ENCODE measurements around the gene CNTN4. TPM values are rescaled to one million over a fixed set of nuclear protein-coding genes. Genes with fewer than 3 reads are reported as not detected.

The CNTN4 gene
- total RNA-seq, 1 donor from 2014 or later: 16.1 TPM

DNA sequence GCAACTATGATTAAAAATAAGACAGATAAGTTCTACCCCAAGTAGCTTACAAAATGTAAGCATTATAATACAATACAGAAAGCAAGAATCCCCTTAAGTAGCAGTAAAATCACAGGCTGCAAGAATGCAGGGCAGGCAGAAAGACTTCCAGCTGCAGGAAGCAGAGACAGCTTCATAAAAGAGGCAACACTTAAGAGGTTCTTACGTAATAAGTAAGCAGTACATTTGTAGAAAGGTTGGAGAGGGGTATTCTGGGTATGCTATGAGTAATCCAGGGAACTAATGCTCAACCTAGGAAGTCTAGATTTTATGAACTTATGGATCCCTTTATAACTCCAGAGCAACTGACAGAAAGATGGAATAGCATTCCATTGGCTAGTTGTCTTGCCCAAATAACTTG is 859.9 kb downstream of the CNTN4 start:
- no peak overlapping the region for H3K27ac Mint-ChIP-seq
- DNase-seq (ENCODE audit: low spot score, unreplicated experiment): no peak
- no peak overlapping the region for H3K4me3 Mint-ChIP-seq (ENCODE audit: low read depth)
- H3K4me1 Mint-ChIP-seq (ENCODE audit: low read depth): no peaks in the 10 kb centered on the region
- H3K27me3 Mint-ChIP-seq: no peaks in the 10 kb centered on the region
- H3K9me3 Mint-ChIP-seq (ENCODE audit: low read depth): peaks cover 2% of the 10 kb centered on the region
- TF ChIP-seq, protein P1, sequence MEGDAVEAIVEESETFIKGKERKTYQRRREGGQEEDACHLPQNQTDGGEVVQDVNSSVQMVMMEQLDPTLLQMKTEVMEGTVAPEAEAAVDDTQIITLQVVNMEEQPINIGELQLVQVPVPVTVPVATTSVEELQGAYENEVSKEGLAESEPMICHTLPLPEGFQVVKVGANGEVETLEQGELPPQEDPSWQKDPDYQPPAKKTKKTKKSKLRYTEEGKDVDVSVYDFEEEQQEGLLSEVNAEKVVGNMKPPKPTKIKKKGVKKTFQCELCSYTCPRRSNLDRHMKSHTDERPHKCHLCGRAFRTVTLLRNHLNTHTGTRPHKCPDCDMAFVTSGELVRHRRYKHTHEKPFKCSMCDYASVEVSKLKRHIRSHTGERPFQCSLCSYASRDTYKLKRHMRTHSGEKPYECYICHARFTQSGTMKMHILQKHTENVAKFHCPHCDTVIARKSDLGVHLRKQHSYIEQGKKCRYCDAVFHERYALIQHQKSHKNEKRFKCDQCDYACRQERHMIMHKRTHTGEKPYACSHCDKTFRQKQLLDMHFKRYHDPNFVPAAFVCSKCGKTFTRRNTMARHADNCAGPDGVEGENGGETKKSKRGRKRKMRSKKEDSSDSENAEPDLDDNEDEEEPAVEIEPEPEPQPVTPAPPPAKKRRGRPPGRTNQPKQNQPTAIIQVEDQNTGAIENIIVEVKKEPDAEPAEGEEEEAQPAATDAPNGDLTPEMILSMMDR (IDR thresholded peaks at IDR 0.05; ENCODE audit: unreplicated experiment): no peak
- H3K36me3 Mint-ChIP-seq (ENCODE audit: insufficient read depth): no peaks in the 10 kb centered on the region

DNA sequence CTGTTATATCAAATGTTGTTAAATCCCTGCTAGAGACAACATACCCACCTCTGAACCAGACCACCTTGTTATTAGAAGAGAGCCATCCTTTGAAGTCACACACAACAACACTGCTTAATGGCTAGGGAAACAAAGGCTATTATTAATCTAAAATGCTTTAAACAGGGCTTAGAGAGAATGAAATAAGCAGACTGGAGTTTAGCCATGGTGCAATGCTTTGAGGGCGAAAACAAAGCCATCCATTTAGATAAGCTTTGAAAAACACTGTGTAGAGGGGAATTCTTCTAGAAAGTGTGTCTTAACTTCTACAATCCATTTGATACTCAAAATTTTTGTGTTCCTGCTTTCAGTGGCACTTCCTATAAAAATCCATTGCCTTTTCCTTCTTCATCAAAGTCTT is 862.9 kb downstream of the CNTN4 start:
- Mint-ChIP-seq H3K9me3 (ENCODE audit: low read depth) (peaks cover 2% of the 10 kb centered on the region), H3K27ac (no peak overlapping the region), H3K4me3 (ENCODE audit: low read depth) (no peak overlapping the region), H3K36me3 (ENCODE audit: insufficient read depth) (no peaks in the 10 kb centered on the region), H3K27me3 (no peaks in the 10 kb centered on the region), H3K4me1 (ENCODE audit: low read depth) (no peaks in the 10 kb centered on the region)
- TF ChIP-seq, protein P1 (IDR thresholded peaks at IDR 0.05; ENCODE audit: unreplicated experiment): no peak
- no peak for DNase-seq (ENCODE audit: low spot score, unreplicated experiment)

GRCh38 chr3:2967871-2968270 is 869.2 kb downstream of the CNTN4 start:
- no peaks in the 10 kb centered on the region for H3K27me3 Mint-ChIP-seq
- H3K4me1 Mint-ChIP-seq (ENCODE audit: low read depth): peaks cover 6% of the 10 kb centered on the region
- no peaks in the 10 kb centered on the region for H3K36me3 Mint-ChIP-seq (ENCODE audit: insufficient read depth)
- no peak overlapping the region for H3K27ac Mint-ChIP-seq
- H3K4me3 Mint-ChIP-seq (ENCODE audit: low read depth): no peak overlapping the region
- TF ChIP-seq, protein P1 (IDR thresholded peaks at IDR 0.05; ENCODE audit: unreplicated experiment): no peak
- no peaks in the 10 kb centered on the region for H3K9me3 Mint-ChIP-seq (ENCODE audit: low read depth)
- no peak for DNase-seq (ENCODE audit: low spot score, unreplicated experiment)

- no peaks in the 10 kb centered on the region for H3K9me3 Mint-ChIP-seq (ENCODE audit: low read depth)
- no peak for DNase-seq (ENCODE audit: low spot score, unreplicated experiment)
- peaks cover 6% of the 10 kb centered on the region for H3K4me1 Mint-ChIP-seq (ENCODE audit: low read depth)
- H3K36me3 Mint-ChIP-seq (ENCODE audit: insufficient read depth): no peaks in the 10 kb centered on the region
- no peaks in the 10 kb centered on the region for H3K27me3 Mint-ChIP-seq
- no peak overlapping the region for H3K4me3 Mint-ChIP-seq (ENCODE audit: low read depth)
- no peak overlapping the region for H3K27ac Mint-ChIP-seq
- TF ChIP-seq, protein P1 (IDR thresholded peaks at IDR 0.05; ENCODE audit: unreplicated experiment): no peak
These were observed 869.8 kb downstream of the CNTN4 start for GRCh38 chr3:2968475-2968874.

DNA sequence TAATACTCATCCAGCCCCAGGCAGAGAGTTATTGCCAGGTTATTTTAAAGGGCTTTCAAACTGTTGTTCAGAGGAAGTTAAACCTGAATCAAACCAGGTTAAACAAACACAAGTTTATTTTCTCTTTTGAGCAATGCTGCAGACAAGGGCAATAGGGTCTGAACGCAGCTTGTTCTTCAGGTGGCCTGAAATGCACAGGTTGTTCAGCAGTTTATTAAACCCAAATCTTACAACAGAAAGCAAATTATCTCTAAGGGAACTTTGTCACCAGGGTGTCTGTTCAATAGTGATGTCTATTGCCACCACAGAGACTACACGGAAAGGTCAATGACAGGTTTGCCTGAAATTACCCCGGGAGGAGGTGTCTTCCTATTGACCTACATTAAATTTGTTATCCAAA is 877.5 kb downstream of the CNTN4 start:
- no peaks in the 10 kb centered on the region for H3K36me3 Mint-ChIP-seq (ENCODE audit: insufficient read depth)
- no peak overlapping the region for H3K4me3 Mint-ChIP-seq (ENCODE audit: low read depth)
- no peaks in the 10 kb centered on the region for H3K9me3 Mint-ChIP-seq (ENCODE audit: low read depth)
- peaks cover 7% of the 10 kb centered on the region for H3K27me3 Mint-ChIP-seq
- H3K4me1 Mint-ChIP-seq (ENCODE audit: low read depth): peaks cover 4% of the 10 kb centered on the region
- H3K27ac Mint-ChIP-seq: no peak overlapping the region
- DNase-seq (ENCODE audit: low spot score, unreplicated experiment): no peak
- TF ChIP-seq, protein P1 (IDR thresholded peaks at IDR 0.05; ENCODE audit: unreplicated experiment): no peak

All from progenitor cell of endocrine pancreas (in vitro differentiated cells).